T47D (cell line): Measurements from ENCODE around the gene HHATL.

Experiments
- DNase-seq, 2 experiments: peaks; one replicate each; pipeline versions ENCODE4 v3.0.0 to v3.0.0-alpha.2; 2011 to 2012; ENCODE audit warnings: low read depth in 1 of 2, low spot score in 1 of 2
- JUND ChIP-seq: IDR thresholded peaks from 2 replicates; pipeline ENCODE4 v1.6.1; 2012; ENCODE audit warnings: low read depth
- in situ Hi-C: cut with HindIII; loops from 2 replicates; pipeline ENCODE4 v1.10.0; 2016; ENCODE audit warnings: low sequenced_read_pairs, low pct_unique_long_range_greater_than_20kb

HHATL gene

DNA sequence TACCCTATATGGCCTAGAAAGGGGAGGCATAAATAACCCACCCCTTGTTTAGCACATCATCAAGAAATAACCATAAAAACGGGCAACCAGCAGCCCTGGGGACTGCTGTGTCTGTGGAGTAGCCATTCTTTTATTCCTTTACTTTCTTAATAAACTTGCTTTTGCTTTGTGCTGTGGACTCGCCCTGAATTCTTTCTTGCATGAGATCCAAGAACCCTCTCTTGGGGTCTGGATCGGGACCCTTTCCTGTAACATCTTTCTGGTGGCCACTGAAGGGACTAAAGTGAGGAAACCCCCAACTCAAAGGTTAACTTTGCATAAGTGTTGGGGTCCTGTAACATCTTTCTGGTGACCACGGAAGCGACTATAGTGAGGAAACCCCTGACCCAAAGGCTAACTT lies 15.7 kb upstream of the HHATL start:
- in situ Hi-C loops: no loop called here
- TF ChIP-seq JUND: no peak
- DNase-seq: no peak

DNA sequence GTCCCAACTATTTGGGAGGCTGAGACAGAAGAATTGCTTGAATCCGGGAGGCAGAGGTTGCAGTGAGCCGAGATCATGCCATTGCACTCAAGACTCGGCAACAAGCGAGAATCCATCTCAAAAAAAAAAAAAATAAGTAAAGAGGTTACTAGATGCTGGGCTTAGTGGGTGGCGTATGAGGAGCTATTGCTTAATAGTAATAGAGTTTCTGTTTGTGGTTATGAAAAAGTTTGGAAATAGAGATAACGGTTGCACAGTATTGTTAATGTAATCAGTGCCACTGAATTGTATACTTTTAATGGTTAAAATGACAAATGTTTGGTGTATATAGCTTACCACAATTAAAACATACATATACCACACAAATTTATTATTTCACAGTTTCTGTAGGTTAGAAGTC lies 14.7 kb upstream of the HHATL start:
- DNase-seq: no peak
- no peak for TF ChIP-seq JUND
- in situ Hi-C loops: no loop called here

DNA sequence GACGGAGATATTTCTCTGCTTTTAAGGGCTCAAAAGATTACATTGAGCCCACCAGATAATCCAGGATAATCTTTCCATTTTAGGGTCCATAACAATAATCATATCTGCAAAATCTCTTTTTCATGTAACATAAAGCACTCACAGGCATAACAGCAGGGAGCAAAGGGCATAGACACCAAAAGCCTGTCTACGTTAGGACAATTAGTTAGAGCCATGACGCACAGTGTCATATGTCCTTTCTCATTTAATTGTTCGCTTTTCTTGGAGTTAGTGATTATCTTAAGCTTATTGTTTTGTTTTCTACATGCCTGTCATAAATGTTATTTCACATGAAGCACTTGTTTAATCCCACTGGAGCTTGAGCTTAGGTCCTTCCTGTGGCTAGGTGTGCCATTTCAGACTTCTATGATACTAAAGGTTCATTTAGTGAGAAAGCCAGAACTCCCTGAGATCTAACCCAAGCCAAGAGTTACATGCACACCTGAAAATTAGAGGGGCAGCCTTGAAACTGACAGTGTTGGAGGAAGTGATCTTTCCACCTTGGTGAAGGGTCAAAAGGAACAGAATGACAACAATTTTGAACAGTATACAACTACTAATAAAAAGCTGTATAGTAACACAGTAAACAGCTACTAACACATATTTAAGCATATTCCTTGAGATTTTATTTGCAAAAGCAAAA lies 11.7 kb upstream of the HHATL start:
- no peak for DNase-seq
- TF ChIP-seq JUND: no peak
- in situ Hi-C loops: no loop called here

DNA sequence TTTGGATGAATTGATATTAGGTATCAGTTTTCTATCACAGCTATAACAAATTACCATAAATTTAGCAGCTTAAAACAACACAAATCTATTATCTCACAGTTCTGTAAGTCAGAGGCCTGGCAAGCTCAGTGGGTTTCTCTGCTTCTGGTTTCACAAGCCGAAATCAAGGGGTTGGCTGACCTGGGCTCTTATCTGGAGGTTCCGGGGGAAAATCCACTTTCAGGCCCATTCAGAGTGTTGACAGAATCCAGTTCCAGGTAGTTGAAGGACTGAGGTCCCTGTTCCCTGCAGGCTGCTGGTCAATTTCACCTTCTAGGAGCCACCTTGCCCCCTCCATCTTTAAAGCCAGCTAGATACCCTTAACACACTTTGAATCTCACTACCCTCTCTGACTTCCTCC lies 11.1 kb upstream of the HHATL start:
- TF ChIP-seq JUND: no peak
- DNase-seq: no peak
- in situ Hi-C loops: no loop called here

DNA sequence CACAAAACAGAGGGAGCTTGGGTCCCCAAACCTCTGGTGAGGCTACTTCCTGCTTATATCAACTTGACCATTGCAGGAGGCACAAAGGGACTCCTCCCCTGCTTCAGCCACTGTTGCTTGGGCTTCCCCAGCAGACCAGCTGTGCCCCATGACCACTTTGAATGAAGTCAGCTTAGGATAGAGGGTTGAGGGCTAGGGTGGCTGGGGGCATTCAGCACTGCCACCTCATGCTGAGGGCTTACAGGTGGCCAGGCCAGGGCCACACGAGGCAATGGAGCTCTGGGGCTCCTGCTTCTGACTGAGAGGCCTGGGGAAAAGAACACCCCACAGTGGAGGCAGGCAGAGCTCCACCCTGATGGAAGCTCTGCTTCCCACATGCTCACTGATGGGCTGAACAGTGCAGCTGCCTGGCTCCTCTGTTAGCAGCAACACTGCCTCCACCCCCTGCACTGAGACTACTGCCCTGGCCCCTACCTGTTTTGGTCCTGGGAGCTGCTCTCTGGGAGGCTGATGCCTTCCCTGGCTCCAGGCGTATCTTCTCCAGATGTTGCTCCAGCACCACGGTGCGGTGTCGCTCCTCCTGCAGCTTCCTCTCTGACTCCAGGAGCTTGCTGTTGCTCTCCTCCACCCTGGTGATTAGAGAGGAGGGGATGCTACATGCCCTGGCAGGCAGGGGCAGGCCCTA lies 10.2 kb upstream of the HHATL start:
- DNase-seq: no peak
- no peak for TF ChIP-seq JUND
- in situ Hi-C loops: no loop called here

DNA sequence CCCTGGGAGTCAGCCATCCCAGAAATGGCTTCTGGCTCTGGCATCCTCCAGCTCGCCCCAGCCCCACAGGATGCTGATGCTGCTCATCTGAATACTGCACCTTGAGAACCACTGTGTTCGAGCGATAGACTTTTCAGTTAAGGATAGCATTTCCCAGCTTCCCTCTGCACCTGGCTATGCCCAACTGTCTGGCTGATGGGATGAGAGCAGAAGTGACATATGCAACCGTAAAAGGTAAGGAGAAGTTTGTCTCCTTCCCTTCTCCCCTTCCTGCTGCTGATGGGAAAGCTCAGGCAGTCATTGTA lies 9.7 kb upstream of the HHATL start:
- in situ Hi-C loops: no loop called here
- no peak for DNase-seq
- no peak for TF ChIP-seq JUND

DNA sequence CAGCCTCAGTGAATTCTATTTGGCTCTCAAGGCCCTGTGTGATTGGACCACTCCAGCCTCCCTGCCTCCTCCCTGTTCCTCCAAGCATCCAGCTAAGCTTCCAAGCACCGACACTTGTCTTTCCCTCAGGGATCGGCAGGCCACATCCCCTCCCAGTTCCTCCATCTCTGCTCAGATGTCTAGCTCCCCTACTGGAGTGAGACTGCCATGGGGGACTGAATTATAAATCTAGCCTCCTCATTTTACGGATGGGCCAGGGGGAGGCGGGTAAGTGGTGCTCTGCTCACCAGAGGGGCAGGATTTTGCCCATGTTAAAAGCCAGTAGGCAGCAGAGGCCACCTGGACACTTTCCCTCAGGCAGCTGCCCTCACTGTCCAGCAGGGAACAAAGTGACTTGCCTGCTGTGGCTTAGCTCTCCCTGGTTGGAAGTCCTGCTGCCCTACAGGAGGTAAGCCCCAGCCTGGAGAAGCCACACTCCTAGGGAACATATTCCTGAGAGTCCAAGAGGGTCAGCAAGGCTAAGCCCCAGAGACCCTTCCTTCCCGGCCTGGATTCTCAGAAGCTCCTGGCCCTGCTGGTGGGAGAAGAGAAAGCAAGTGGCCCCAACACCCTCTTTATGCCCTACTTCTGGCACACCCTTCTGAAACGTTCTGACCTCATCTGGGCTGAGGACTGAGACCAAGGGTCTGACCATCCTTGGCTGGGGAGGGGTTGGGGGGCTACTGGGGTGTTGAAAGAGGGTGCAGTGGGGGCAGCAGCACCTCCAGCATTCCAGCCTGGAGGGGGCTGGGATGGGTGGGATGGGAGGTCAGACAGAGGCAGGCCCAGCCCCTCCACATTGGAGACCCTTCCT lies 9.1 kb upstream of the HHATL start:
- peak in 1 of 2 experiments; percentile 20 for DNase-seq
- in situ Hi-C loops: no loop called here
- no peak for TF ChIP-seq JUND

DNA sequence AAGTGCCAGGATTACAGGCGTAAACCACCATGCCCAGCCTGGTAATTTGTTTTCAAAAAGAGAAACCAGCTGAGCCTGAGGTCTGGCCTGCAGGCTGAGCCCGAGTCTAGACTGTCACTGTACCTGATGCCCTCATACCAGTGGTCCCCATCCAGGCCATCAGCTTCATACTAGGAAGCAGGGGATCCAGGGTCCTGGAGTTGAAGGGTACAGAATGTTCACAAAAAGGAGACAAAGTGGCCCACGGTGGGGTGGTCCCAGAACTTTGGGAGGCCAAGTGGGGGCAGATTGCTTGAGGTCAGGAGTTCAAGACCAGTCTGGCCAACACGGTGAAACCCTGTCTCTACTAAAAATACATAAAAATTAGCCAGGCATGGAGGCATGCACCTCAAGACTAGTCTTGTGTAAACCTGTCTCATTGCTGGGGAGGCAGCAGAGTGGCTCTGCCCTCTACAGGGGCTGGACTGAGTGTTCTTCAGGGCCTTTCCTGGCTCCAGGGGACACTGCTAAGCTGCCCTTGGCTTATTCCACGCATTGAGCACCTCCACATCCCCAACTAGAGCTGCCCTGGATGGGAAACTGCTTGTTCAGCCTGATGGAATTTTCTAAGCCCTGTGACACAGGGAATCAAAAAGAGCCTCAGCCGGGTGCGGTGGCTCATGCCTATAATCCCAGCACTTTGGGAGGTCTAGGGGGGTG lies 7.9 kb upstream of the HHATL start:
- TF ChIP-seq JUND: no peak
- in situ Hi-C loops: no loop called here
- DNase-seq: no peak

DNA sequence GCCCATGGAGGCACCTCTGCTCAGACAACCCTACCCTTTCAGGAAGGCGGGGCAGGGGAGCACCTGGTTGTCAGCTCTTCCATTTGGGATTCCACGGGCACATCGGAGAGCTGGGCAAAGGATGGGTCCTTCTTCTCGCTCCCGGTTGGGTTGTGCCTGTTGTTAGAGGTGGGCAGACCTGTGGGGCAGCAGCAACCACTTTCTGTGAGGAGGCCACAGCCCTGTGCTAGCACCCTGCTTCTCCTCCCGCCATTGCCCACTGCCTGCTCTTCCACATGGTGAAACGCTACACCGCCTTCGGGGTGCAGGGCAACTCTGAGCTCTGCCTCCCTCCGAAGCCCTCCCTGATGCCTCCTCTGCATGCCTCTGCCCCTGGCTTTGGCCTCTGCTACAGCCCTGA lies 7.0 kb upstream of the HHATL start:
- in situ Hi-C loops: no loop called here
- DNase-seq: no peak
- TF ChIP-seq JUND: no peak

DNA sequence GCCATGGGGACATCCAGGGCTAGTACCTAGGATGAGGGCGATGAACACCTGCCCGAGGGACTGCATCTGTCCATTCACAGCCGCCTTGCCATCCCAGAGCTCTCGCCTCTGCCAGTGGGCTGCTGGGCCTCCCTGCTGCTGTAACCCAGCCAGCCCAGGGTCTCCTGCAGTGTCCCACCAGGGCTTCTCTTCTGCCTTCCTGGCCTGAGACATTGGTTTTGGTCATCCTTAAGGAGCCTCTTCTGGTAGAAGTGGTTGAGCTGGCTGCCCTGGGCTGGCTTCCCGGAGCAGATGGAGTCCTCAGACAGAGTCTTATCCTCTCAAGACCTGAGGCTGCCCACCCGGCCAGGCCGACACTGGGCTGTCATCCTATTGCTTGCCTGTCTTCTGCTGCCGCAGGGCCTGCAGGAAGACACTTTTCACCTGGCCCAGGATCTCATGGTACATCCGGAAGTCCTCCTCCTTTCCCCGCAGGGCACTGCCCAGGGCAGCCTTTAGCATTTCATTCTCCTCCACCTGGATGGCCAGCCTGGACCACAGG lies 6.1 kb upstream of the HHATL start:
- DNase-seq: no peak
- in situ Hi-C loops: no loop called here
- TF ChIP-seq JUND: no peak

DNA sequence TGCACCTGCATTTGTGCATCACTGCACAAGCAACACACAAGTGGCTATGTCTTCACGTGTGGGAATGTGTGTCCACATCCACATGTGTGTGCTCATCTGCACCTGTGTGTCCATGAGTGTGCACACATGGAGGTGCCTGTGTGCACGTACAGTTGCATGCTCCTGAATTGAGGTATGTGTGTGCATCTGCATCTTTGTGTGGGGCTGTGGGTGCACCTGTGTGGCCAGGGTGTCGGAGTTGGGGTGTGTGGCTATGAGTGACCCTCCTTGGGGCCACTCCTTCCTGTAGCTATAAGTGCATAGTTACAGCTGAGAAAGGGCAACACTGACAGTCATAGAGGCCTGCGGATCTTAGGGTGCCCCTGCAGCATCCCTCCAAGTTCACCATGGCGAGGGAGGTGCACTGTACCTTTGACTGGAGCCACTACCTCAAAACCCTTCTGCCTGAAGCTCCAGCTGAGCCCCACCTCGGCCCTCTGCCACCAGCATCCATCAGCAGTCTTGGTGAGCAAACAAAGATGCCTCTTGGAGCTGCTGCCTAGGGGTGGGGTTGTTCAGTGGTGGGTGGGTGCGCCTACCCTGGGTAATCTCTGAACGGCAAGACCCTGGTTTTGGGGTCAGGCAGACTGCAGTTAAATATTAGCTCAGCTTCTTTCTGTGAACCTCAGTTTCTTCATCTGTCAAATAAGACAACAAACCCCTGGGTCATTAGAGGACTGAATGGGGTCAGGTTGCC lies 5.2 kb upstream of the HHATL start:
- no peak for TF ChIP-seq JUND
- in situ Hi-C loops: no loop called here
- DNase-seq: no peak
